GM10248 (cell line): ENCODE results near the gene VEGFA.

ENCODE experiments used
- CTCF ChIA-PET: fragments of 300-600 bp; sonication (Branson Sonifier 250); formaldehyde crosslinking; extraction: SDS; loops from one replicate; lab custom pipeline; 2021; ENCODE audit warnings: antibody characterized with exemption; lab: Yijun Ruan, JAX
- POLR2A ChIA-PET: fragments of 350-650 bp; sonication (Branson Sonifier 250); formaldehyde crosslinking; extraction: SDS; loops from one replicate; lab custom pipeline; 2020; ENCODE audit warnings: antibody characterized with exemption; lab: Yijun Ruan, JAX
- DNase-seq: peaks from one replicate; pipeline ENCODE4 v3.0.0; 2012; ENCODE audit errors: extremely low spot score
- TF ChIP-seq, protein P1 (sequence below): IDR thresholded peaks from 2 replicates; pipeline ENCODE4 v1.5.1; 2012; ENCODE audit warnings: mild to moderate bottlenecking, low read depth; ENCODE audit errors: extremely low read depth, missing control alignments, control extremely low read depth

The VEGFA gene

DNA sequence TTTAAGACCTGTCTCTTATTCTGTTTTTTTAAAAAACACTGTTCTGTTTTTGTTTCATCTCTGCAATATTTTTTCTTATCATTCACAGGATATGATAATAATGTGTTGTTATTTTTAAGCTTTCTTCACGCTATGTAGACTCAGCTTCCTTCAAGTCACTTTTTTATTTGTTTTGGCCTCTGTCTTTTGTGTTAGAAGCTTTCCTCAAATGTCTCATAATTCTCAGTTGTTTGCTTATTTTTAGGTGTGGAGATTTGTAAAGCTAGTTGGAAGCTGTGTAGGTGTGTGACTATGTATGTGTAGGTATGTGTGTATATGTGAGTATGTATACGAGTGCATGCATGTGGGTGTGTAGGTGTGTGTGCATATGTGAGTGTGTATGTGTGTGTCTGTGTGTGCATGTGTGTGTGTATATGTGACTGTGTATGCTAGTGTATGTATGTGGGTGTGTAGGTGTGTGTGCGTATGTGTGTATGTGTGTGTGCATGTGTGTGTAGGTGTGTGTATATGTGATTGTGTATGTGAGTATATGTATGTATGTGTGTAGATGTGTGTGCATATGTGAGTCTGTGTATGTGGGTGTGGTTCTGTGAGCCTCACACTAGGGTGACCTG, 16.3 kb upstream of the VEGFA start:
- no peak for DNase-seq
- TF ChIP-seq, protein P1, sequence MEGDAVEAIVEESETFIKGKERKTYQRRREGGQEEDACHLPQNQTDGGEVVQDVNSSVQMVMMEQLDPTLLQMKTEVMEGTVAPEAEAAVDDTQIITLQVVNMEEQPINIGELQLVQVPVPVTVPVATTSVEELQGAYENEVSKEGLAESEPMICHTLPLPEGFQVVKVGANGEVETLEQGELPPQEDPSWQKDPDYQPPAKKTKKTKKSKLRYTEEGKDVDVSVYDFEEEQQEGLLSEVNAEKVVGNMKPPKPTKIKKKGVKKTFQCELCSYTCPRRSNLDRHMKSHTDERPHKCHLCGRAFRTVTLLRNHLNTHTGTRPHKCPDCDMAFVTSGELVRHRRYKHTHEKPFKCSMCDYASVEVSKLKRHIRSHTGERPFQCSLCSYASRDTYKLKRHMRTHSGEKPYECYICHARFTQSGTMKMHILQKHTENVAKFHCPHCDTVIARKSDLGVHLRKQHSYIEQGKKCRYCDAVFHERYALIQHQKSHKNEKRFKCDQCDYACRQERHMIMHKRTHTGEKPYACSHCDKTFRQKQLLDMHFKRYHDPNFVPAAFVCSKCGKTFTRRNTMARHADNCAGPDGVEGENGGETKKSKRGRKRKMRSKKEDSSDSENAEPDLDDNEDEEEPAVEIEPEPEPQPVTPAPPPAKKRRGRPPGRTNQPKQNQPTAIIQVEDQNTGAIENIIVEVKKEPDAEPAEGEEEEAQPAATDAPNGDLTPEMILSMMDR, result no peak
- CTCF ChIA-PET, result interaction anchor here (1.0 to 14.9 kb wide), 11 partner anchors 9 to 321 kb away, joined by 3 to 142 read pairs (median 4); partner anchors contain the start of gene VEGFA
- POLR2A ChIA-PET, result no interaction called here

DNA sequence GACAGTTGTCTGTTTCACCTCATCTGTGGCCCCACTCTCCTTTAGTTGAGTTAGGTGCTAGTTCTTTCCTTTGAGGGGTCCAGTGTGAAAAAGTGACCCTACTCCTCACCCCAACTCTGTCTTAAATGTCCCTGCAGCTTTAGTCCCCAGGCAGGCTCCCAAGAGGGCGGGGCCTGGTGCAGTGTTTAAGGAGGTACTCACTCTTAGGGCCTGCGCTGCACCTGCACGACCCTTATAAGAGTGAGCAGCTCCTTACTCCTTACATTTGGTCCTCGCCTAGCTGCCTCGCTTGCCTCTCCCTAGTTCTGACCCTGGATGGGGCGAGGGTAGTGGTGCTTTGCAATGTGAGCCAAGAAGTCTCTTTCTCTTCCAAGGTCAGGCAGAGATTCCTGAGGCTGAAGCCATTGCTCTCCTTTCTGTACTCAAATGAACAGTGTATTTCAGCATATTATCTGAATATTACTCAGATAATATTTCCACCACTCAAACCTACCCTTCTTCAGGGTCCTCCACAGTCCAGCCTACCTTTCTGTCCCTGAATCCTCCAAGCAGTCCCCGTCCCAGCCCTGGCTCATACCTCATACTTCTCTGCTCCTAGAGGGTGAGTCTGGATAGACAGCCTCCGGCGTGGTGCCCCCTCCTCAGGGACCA, 11.9 kb upstream of the VEGFA start:
- CTCF ChIA-PET, result interaction anchor here (0.8 to 14.9 kb wide), 16 partner anchors 10 to 321 kb away, joined by 3 to 142 read pairs (median 4); partner anchors contain the start of gene VEGFA
- TF ChIP-seq, protein P1, result no peak
- POLR2A ChIA-PET, result no interaction called here
- DNase-seq, result no peak

DNA sequence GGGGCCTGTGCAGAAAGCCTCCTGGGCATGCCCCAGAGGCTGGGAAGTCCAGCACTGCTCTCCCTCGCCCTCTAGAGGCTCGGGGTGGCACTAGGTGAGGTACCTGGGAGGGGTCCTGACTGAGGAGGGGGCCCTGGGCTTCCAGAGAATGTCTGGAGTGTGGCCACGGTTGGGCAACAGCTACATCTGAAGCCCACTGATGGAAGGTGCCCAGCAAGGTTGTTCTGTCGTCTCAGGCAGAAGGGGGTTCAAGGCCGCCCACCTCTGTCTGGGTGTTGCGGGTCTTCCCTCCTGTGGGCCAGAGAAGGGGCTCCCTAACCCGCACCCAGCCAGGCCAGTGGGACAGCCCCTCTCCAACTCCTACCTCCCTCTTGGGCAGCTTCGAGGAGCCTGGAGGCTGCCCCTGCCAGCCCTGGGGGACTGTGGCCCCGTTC, 11.4 kb upstream of the VEGFA start:
- peak; percentile 68 for DNase-seq
- TF ChIP-seq, protein P1, result peak; percentile 77
- POLR2A ChIA-PET, result no interaction called here
- CTCF ChIA-PET, result interaction anchor here (0.9 to 14.9 kb wide), 13 partner anchors 11 to 155 kb away, joined by 3 to 142 read pairs (median 4); partner anchors contain the start of gene VEGFA

DNA sequence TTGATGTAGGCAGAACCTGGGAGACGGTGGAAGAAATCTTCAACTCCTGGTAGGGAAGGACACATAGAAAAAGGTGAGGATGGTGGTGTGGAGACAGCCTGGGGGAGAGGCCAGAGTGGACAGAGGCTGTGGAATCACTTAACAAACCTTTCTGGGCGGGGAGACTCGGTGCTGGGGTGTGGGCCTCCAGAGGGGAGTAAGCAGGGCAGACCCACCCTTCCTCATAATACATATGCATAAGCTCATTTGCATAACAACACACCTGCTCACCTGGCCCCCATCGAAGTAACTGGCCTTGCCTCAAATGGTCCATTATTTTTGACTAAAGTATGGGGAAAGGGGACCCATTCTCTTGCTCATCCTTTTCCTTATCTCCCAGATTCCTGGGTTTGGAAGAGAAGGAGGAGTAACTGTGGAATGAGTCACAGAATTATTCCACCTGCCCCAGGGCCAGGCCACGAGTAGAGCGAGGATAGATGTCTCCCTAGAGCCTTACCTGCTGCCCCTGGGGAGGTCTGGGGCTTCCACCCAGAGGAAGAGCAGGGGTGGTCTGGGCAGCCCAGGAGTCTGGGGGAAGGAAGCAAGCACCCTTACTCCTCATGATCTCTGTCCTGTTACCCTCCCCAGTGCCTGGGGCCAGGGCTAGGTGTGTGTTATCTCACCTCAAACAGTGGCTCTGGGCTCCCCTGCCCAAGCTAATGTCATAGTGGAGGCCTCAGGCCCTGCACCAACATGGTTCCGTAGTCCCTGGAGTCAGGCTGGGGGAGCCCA, 10.7 kb upstream of the VEGFA start:
- no peak for DNase-seq
- CTCF ChIA-PET, result interaction anchor here (0.8 to 14.9 kb wide), 17 partner anchors 8 to 338 kb away, joined by 3 to 142 read pairs (median 4); partner anchors contain the start of gene VEGFA
- POLR2A ChIA-PET, result interaction anchor here (0.5 kb wide), 1 partner anchor 326 kb away, joined by 3 read pairs; no protein-coding TSS in a partner anchor
- TF ChIP-seq, protein P1, result no peak

GRCh38 chr6:43759907-43760206, 10.2 kb upstream of the VEGFA start:
- ChIA-PET POLR2A (no interaction called here), CTCF (interaction anchor here (0.8 to 14.9 kb wide), 11 partner anchors 8 to 338 kb away, joined by 3 to 142 read pairs (median 4); partner anchors contain the start of gene VEGFA)
- no peak for DNase-seq
- TF ChIP-seq, protein P1, result no peak
